HG02938 (cell line): ENCODE results near the gene SPEM3.
"Not testable (repeated sequence)": the region's sequence is repeated elsewhere in the genome, so short reads cannot be mapped to it uniquely, and the experiment has no call there.

ENCODE experiments used
- ATAC-seq: cut with Tn5 transposase; IDR thresholded peaks from one replicate; pipeline ENCODE4 v1.9.1; 2021; ENCODE audit warnings: mild to moderate bottlenecking, moderate library complexity; ENCODE audit not compliant: unreplicated experiment

SPEM3 gene

DNA sequence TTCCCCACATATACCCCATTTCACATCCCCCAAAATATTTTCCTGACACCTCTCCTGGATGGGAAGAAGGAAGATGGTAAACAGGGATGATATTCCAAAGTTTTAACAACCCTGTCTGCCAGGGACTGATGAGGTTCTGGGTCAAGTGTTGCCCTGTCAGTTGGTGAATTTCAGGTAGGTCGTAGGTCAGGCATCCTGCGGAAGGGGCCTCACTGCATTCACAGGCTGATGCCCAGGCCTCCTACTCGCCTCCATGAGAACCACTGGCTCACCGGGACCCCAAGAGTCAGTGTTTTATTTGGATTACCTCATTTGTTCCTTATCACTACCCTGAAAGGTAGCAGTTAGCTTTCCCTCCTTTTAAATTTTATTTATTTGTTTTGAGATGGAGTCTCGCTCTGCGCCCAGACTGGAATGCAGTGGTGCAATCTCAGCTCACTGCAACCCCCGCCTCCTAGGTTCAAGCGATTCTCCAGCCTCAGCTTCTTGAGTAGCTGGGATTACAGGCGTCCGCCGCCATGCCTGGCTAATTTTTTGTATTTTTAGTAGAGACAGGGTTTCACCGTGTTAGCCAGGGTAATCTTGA is 40.2 kb downstream of the SPEM3 start:
- no peak for ATAC-seq

DNA sequence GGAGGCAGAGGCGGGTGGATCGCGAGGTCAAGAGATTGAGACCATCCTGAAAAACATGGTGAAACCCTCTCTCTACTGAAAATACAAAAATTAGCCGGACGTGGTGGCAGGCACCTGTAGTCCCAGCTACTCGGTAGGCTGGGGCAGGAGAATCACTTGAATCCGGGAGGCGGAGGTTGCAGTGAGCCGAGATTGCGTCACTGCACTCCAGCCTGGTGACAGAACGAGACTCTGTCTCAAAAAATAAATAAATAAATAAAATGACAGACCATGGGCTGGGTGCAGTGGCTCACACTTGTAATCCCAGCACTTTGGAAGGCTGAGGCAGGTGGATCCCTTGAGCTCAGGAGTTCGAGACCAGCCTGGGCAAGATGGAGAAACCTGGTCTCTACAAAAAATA is 41.2 kb downstream of the SPEM3 start:
- ATAC-seq: not testable (repeated sequence)

DNA sequence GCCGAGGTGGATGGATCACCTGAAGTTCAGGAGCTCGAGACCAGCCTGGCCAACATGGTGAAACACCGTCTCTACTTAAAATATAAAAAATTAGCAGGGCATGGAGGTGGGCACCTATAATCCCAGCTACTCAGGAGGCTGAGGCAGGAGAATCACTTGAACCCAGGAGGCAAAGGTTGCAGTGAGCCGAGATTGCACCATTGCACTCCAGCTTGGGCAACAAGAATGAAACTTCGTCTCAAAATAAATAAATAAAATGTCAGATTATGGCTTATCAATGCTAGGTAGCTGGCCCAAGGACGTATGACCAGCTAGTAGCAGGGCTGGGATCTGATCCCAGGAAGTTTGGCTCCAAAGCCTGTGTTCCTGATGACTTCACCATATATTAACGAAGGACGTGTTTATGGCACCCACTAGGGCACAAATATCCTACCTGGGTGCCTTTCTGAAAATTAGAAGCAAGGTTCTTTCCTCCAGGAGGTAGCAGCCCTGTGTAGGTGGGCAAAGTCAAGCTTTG is 41.9 kb downstream of the SPEM3 start:
- ATAC-seq: not testable (repeated sequence)

DNA sequence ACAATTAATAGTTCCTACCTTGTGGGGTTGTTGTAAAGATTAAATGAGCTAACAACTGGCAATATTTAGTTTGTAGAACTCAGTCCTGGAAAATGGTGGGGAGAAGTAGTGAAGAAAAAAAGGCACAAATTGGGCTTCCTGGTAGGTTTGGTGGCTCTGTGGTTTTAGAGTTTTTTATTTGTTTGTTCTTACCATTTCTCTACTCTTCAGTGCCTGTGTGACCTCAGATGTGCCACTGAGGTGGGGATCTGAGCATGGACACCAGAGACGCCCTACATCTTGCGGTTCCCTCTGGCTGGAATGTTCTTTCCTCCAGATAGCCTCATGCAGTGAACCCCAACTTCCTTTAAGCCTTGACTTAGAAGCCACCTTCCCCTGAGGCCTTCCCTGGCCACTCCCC is 43.1 kb downstream of the SPEM3 start:
- ATAC-seq: no peak

DNA sequence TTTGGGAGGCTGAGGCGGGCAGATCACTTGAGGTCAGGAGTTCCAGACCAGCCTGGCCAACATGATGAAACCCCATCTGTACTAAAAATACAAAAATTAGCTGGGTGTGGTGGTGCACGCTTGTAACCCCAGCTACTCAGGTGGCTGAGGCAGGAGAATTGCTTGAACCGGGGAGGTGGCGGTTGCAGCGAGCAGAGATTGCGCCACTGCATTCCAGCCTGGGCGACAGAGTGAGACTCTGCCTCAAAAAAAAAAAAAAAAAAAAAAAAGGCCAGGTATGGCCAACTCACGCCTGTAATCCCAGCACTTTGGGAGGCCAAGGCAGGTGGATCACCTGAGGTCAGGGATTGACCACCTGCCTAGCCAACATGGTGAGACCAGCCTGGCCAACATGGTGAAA is 46.1 kb downstream of the SPEM3 start:
- not testable (repeated sequence) for ATAC-seq

DNA sequence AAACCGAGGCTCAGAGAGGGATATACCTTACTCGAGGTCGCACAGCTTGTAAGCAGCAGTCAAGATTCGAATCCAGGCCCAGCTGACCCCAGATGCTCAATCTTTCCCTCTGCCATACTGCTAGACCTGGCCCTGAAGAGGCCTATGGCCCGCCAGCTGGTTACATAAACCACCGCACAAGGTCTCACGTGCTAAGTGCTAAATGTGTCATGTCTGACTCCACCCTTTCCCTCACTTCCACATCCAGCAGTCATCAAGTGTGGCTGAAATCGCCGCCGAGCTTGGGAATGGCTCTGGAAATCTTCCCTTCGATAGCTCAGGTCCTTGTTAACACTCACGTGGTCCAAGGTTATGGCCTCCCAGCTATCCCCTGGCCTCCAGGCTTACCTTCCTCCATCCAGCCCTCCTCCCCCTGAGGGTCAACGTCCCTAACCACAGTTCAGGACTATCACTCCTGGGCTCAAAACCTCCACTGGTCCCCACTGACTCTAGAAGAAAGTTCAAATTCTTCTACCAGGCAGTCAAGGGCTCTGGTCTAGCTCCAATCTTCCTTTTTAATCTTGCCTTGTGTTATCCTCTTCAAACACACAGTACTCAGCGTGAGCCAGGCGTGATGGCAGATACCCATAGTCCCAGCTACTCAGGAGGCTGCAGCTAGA is 47.2 kb downstream of the SPEM3 start:
- no peak for ATAC-seq

DNA sequence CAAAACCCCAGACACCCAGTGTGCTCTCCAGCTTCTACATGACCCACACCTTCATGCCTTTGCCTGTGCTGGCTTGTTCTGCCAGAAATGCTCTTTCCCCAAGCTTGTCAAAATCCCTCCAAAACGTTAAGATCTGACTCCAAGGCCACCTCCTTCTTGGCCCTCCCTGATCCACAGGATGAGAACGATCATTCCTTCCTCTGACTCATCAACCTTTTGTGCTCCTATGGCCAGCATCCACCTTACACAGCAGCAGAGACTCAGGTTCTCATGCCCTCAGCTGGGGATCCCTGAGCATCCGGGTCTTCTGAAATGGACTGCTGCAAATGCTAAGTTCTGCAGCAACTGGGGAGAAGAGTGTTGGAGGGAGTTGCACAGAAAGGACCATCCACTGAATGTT is 47.8 kb downstream of the SPEM3 start:
- no peak for ATAC-seq

DNA sequence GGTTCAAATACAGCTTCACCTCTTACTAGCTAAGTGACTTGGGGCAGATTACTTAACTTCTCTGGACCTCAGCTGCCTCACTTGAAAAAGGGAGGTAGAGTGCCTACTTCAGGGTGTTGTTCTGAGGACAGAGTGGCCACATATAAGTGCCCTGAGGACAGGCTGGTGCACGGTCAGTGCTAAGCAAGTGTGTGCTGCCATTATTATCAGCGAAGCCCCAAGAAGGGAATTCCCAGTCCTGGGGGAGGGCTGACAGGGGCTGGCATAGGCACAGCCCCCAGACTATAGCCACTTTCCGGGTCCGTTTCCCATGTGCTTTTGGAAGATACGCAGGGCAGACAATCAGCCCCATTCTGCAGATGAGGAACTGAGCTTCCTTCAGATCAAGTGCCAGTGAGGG is 48.3 kb downstream of the SPEM3 start:
- no peak for ATAC-seq

DNA sequence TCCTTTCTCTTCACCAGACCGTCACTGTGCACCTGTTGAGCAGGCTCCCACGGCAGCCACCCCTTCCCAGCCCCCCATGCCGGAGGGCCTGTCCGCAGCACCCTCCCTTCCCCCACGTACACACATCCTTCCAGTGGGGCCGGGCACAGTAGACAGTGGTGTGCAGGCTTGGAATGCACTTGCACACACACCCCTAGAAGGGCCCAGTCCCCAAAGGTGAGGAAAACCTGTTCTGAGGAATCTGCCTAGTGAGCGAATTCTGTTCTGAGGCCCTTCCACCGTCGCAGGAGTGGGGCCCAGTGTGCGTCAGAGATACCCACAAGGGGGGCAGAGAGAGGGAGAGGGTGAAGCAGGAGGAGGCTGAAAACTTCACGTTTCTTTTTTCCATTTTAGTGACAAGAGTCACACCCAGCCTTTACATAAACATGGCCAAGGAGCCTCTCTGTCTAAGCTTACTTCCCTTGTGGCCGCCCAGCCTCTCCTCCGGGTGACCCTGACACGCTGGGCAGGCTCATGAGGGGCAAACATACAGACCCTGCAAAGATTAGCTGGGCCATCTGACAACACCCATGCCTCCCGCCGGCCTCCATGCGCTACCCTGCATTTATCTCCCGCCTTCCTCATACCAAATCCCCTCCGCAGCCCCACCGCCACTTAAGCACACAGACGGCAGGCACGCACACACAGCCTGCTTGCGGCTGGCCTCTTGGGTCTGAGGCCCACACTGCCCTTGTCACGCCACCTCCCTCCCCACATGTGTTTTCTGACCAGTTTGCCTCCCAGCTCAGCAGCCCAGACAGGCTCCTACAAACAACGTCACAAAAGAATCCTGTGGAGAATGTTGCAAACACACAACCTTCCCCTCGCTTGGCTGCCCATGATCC is 49.0 kb downstream of the SPEM3 start:
- ATAC-seq: no peak

DNA sequence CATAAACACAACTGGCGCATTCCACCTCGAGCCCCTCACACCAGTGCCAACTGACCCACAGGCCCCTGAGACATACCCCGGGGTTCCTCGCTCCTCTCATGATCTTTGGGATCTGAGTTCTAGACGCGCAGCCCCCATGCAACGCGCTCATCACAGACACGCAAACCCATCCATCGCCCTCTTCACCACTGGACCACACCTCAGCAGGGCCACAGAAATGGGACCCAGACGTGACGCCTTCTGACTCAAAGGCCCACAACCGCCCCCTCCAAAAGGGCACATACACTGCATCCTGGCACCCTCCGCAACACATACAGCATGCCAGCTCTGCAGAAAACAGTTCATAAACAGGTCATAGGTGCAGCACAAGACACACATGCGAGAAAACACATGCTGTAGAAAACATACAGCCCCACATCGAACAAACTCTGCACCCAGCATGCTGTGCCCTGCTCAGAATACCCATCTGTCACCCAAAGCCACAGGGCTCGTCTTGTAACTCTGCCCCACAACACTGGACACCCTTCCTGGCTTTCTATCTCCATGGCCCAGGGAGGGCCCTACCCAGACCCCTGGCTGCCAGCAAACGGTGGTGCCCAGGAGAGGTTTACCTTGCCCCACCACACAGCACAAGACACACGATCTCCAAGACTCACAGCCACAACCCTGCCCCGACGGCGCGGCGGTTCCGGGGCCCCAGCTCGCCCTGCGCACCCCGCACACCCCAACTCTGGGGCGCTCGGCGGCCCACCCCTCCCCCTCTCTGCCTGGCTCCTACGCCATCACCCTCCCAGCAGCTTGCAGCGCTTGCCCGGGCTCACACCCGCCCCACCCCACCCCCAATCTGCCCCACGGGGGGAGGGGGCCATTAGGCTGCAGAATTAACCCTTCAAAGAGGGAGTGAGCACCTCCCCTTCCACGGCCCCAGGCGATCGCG is 49.9 kb downstream of the SPEM3 start:
- ATAC-seq: no peak

DNA sequence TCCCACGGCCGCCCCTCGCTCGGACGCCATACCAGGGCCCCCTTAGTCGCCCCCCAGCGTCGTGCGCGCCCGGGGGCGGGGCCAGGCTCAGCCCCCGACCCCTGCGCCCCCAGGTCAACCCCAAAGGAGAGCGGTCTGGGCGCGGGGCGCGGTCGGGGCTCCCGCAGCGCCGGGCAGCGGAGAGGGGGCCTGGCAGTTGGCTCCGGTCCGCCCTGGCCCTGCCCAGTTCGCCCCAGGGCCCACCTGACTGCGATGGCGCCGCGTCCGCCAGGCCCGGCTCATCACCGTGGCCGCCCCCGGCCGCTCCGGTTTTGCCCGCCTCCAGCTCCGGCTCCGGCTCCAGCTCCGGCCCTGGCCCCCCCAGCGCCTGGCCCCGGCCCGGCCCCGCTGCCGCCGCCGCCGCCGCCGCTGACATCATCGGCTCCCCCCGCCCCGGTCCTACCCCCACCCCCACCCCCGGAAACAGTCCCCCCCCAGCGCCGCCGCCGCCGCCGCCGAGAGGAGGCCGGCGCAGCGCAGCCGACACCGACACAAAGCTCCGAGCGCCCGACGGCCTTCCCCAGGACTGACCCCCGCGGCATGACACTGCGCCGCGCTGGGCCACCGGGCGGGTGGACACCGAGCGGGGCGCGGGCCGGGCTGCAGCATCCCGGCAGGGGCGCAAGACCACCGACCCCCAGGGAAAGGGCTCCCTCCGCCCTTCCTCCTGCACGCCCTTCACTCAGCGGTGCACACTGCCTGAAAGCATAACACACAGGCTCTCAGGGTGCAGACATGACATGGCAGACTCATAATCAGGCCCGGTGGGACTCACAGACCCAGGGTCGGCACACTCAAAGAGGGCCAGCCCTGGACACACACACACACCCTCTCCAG is 50.8 kb downstream of the SPEM3 start, which contains the start of gene ZBTB4:
Gene ZBTB4 (minus strand): TSS at position 419 of the 876 bp plus-strand sequence. CDS start 12,830 bp downstream, outside the sequence.
- no peak for ATAC-seq

DNA sequence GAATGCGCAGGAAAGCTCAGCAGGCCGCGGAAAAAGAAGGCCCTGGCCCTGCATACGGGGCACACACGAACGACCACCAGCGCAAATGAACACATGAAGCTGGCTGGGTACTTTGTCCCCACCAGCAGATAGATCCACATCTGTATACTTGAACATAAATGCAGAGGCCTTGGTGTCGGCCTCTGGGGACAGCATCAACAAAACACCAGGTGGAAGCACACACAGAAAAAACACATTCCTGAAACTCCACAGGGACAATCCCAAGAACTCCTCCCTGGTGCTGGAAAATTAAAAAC is 51.4 kb downstream of the SPEM3 start:
- no peak for ATAC-seq

DNA sequence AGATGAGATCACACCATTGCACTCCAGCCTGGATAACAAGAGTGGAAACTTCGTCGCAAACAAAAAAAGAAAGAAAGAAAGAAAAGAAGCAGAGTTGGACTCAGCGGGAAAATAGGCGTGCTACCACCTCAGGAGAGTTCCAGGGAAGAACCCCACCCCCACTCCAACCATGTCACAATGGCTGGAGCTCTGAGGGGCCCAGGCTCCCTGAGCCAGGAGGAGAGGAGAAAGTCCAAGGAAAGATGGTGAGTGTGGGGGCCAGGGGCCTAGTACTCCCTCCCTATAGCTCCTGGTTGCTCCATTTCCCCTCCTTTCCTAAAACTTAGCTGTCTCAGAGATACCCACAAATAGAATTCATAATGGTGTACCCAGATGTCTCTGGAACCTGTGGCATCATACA is 52.6 kb downstream of the SPEM3 start, which contains the start of gene SLC35G6:
Gene SLC35G6 (plus strand): TSS at position 172 of the 400 bp plus-strand sequence. CDS start 71 bp downstream, at position 243.
- not testable (repeated sequence) for ATAC-seq

DNA sequence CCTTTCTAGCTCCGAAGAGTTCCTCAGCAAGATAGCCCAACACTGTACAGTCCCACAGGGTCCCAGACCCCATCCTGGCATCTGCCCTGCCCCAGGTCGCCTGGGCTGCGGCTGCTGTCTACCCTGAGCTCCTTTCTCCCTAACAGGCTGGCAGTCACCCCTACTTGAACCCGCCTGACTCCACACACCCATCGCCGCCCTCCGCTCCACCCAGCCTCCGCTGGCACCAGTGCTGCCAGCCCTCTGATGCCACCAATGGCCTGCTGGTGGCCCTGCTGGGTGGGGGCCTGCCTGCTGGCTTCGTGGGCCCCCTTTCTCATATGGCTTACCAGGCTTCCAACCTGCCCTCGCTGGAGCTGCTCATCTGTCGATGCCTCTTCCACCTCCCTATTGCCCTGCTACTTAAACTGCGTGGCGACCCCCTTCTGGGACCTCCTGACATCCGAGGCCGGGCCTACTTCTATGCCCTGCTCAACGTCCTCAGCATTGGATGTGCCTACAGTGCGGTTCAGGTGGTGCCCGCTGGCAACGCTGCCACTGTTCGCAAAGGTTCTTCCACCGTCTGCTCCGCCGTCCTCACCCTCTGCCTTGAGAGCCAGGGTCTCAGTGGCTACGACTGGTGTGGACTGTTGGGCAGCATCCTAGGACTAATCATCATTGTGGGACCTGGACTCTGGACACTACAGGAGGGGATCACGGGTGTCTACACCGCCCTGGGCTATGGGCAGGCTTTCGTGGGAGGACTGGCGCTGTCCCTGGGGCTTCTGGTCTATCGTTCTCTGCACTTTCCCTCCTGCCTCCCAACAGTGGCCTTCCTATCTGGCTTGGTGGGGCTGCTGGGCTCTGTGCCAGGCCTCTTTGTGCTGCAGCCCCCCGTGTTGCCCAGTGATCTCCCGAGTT is 53.4 kb downstream of the SPEM3 start:
- not testable (repeated sequence) for ATAC-seq
